Measurements from ENCODE around the gene TPP1. TPM values are rescaled to one million over a fixed set of nuclear protein-coding genes. Genes with fewer than 3 reads are reported as not detected.

The TPP1 gene
- total and polyA plus RNA-seq, 9 of the 15 experiments (the other 6 are each of a cell fraction or from before 2014, with no cell fraction given), result 7.5 to 75.8 (median 15.7) TPM

DNA sequence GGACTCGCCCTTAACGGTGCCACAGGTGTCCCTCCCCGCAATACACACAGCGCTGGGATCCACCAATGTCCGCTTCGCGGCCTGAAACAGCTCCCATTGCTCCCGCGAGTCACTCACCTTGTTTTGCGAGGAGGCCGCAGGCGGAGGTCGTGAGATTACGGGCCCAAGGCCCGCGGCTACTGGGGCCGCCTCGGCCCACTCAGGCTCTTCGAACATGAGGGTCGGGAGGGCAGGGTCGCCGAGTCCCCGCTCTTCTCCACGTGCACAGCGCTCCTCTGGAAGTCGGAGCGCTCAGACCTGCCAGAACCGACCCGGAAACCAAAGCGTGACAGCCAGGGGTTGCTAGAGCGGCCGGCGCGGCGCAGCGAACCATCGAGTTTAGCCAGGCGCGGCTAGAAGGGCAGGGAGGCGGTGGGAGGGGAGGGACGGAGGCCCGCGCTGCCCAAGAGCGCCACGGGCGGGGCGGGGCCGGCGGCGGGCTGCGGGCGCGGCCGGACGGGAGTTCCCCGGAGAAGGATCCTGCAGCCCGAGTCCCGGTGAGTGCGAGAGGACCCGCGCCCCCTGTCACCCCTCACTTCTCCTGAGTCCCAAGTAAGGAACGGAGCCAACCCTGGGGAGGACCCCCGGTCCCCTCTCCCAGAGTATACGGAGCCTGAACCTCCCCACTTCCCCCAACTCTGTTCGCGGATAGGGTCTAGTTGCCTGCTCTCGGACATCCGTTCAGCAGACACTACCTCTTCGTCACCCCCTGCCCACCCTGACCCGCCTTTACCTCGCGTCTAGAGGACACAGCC, 15.7 kb downstream of the TPP1 start, which contains the start of the genes ILK and RRP8 (continued):
- TF ChIP-seq, protein P1, sequence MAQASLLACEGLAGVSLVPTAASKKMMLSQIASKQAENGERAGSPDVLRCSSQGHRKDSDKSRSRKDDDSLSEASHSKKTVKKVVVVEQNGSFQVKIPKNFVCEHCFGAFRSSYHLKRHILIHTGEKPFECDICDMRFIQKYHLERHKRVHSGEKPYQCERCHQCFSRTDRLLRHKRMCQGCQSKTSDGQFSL (CRISPR knock-in tag; IDR thresholded peaks at IDR 0.05), result no peak
- TF ChIP-seq, protein P1 (tag; IDR thresholded peaks at IDR 0.05), result peak in 1 of 2 experiments; percentile 53; a peak in 1 of 4 replicates
- TF ChIP-seq HNRNPK (IDR thresholded peaks at IDR 0.05; ENCODE audit: low read depth, low read length, poor library complexity, severe bottlenecking) (no peak), SMC3 (conservative IDR thresholded peaks at IDR 0.05; ENCODE audit: insufficient read depth, low read depth, low read length) (no peak), JUN (IDR thresholded peaks at IDR 0.05; ENCODE audit: borderline replicate concordance, low read depth, low read length) (0 out of 2 replicates have a peak, but pooled peaks have one; percentile 14), JUN (CRISPR knock-in tag; IDR thresholded peaks at IDR 0.05; ENCODE audit: borderline replicate concordance) (no peak; the same call in 1 of the 2 replicates), MEIS2 (IDR thresholded peaks at IDR 0.05; ENCODE audit: partially characterized antibody) (peak; percentile 57)
- TF ChIP-seq, protein P2, sequence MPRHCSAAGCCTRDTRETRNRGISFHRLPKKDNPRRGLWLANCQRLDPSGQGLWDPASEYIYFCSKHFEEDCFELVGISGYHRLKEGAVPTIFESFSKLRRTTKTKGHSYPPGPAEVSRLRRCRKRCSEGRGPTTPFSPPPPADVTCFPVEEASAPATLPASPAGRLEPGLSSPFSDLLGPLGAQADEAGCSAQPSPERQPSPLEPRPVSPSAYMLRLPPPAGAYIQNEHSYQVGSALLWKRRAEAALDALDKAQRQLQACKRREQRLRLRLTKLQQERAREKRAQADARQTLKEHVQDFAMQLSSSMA (CRISPR knock-in tag; IDR thresholded peaks at IDR 0.05), result no peak
- TF ChIP-seq, protein P3, sequence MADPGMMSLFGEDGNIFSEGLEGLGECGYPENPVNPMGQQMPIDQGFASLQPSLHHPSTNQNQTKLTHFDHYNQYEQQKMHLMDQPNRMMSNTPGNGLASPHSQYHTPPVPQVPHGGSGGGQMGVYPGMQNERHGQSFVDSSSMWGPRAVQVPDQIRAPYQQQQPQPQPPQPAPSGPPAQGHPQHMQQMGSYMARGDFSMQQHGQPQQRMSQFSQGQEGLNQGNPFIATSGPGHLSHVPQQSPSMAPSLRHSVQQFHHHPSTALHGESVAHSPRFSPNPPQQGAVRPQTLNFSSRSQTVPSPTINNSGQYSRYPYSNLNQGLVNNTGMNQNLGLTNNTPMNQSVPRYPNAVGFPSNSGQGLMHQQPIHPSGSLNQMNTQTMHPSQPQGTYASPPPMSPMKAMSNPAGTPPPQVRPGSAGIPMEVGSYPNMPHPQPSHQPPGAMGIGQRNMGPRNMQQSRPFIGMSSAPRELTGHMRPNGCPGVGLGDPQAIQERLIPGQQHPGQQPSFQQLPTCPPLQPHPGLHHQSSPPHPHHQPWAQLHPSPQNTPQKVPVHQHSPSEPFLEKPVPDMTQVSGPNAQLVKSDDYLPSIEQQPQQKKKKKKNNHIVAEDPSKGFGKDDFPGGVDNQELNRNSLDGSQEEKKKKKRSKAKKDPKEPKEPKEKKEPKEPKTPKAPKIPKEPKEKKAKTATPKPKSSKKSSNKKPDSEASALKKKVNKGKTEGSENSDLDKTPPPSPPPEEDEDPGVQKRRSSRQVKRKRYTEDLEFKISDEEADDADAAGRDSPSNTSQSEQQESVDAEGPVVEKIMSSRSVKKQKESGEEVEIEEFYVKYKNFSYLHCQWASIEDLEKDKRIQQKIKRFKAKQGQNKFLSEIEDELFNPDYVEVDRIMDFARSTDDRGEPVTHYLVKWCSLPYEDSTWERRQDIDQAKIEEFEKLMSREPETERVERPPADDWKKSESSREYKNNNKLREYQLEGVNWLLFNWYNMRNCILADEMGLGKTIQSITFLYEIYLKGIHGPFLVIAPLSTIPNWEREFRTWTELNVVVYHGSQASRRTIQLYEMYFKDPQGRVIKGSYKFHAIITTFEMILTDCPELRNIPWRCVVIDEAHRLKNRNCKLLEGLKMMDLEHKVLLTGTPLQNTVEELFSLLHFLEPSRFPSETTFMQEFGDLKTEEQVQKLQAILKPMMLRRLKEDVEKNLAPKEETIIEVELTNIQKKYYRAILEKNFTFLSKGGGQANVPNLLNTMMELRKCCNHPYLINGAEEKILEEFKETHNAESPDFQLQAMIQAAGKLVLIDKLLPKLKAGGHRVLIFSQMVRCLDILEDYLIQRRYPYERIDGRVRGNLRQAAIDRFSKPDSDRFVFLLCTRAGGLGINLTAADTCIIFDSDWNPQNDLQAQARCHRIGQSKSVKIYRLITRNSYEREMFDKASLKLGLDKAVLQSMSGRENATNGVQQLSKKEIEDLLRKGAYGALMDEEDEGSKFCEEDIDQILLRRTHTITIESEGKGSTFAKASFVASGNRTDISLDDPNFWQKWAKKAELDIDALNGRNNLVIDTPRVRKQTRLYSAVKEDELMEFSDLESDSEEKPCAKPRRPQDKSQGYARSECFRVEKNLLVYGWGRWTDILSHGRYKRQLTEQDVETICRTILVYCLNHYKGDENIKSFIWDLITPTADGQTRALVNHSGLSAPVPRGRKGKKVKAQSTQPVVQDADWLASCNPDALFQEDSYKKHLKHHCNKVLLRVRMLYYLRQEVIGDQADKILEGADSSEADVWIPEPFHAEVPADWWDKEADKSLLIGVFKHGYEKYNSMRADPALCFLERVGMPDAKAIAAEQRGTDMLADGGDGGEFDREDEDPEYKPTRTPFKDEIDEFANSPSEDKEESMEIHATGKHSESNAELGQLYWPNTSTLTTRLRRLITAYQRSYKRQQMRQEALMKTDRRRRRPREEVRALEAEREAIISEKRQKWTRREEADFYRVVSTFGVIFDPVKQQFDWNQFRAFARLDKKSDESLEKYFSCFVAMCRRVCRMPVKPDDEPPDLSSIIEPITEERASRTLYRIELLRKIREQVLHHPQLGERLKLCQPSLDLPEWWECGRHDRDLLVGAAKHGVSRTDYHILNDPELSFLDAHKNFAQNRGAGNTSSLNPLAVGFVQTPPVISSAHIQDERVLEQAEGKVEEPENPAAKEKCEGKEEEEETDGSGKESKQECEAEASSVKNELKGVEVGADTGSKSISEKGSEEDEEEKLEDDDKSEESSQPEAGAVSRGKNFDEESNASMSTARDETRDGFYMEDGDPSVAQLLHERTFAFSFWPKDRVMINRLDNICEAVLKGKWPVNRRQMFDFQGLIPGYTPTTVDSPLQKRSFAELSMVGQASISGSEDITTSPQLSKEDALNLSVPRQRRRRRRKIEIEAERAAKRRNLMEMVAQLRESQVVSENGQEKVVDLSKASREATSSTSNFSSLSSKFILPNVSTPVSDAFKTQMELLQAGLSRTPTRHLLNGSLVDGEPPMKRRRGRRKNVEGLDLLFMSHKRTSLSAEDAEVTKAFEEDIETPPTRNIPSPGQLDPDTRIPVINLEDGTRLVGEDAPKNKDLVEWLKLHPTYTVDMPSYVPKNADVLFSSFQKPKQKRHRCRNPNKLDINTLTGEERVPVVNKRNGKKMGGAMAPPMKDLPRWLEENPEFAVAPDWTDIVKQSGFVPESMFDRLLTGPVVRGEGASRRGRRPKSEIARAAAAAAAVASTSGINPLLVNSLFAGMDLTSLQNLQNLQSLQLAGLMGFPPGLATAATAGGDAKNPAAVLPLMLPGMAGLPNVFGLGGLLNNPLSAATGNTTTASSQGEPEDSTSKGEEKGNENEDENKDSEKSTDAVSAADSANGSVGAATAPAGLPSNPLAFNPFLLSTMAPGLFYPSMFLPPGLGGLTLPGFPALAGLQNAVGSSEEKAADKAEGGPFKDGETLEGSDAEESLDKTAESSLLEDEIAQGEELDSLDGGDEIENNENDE (IDR thresholded peaks at IDR 0.05; ENCODE audit: low read depth, low read length), result no peak
- TF ChIP-seq, protein P4, sequence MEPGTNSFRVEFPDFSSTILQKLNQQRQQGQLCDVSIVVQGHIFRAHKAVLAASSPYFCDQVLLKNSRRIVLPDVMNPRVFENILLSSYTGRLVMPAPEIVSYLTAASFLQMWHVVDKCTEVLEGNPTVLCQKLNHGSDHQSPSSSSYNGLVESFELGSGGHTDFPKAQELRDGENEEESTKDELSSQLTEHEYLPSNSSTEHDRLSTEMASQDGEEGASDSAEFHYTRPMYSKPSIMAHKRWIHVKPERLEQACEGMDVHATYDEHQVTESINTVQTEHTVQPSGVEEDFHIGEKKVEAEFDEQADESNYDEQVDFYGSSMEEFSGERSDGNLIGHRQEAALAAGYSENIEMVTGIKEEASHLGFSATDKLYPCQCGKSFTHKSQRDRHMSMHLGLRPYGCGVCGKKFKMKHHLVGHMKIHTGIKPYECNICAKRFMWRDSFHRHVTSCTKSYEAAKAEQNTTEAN (CRISPR knock-in tag; IDR thresholded peaks at IDR 0.05), result no peak

All from K562 (cell line).